Kidney glomerular epithelial cell (primary cell): ENCODE data around the gene MAG.

Source experiments
- DNase-seq: peaks from one replicate; lab custom pipeline; 2025; lab: John Stamatoyannopoulos, UW

Gene MAG

GRCh38 chr19:35318679-35319448 is 26.9 kb downstream of the MAG start:
- DNase-seq: peak; percentile 72

- no peak for DNase-seq
Measured at GRCh38 chr19:35320065-35320713, 28.2 kb downstream of the MAG start.

GRCh38 chr19:35321291-35321690 is 29.3 kb downstream of the MAG start:
- DNase-seq: no peak

- no peak for DNase-seq
Measured at GRCh38 chr19:35322014-35322413, 30.1 kb downstream of the MAG start.

- no peak for DNase-seq
Measured at GRCh38 chr19:35327642-35328041, 35.7 kb downstream of the MAG start.

GRCh38 chr19:35328851-35329285 is 36.9 kb downstream of the MAG start, which contains the start of gene CD22:
CD22 (plus strand) TSS chr19:35329187; CDS start chr19:35332041, 2,854 bp downstream.
- DNase-seq: no peak

GRCh38 chr19:35329323-35329722 is 37.4 kb downstream of the MAG start:
- DNase-seq: no peak

- no peak for DNase-seq
Measured at GRCh38 chr19:35330475-35330874, 38.5 kb downstream of the MAG start.

- no peak for DNase-seq
Measured at GRCh38 chr19:35331551-35332214, 39.7 kb downstream of the MAG start.

GRCh38 chr19:35332817-35333216 is 40.9 kb downstream of the MAG start:
- no peak for DNase-seq

- no peak for DNase-seq
Measured at GRCh38 chr19:35334144-35334753, 42.3 kb downstream of the MAG start.

GRCh38 chr19:35336166-35336955 is 44.4 kb downstream of the MAG start:
- DNase-seq: no peak

- no peak for DNase-seq
Measured at GRCh38 chr19:35337097-35337983, 45.4 kb downstream of the MAG start.

- no peak for DNase-seq
Measured at GRCh38 chr19:35337984-35338296, 46.0 kb downstream of the MAG start.

- no peak for DNase-seq
Measured at GRCh38 chr19:35340431-35340830, 48.5 kb downstream of the MAG start.

- no peak for DNase-seq
Measured at GRCh38 chr19:35341006-35341405, 49.0 kb downstream of the MAG start.

GRCh38 chr19:35341565-35342225 is 49.7 kb downstream of the MAG start:
- DNase-seq: no peak

- no peak for DNase-seq
Measured at GRCh38 chr19:35342430-35342829, 50.5 kb downstream of the MAG start.

- DNase-seq: no peak
Measured at GRCh38 chr19:35344511-35345031, 52.6 kb downstream of the MAG start.

GRCh38 chr19:35345671-35346111 is 53.7 kb downstream of the MAG start:
- no peak for DNase-seq
